ENCODE data around the gene INO80D.

GRCh38 chr2:205969584-205969983 is 116.4 kb downstream of the INO80D start:
- TF ChIP-seq CTCF (IDR thresholded peaks at IDR 0.05): no peak
- TF ChIP-seq POLR2AphosphoS5 (IDR thresholded peaks at IDR 0.05): no peak
- no peak for TF ChIP-seq POLR2A (IDR thresholded peaks at IDR 0.05)

Data from breast epithelium (tissue), 3 donors.